ENCODE results near the gene ZNF543.
"Not testable (repeated sequence)": the region's sequence is repeated elsewhere in the genome, so short reads cannot be mapped to it uniquely, and the experiment has no call there.

ZNF543 gene

GRCh38 chr19:57320180-57321084 lies at the start of gene ZNF543:
ZNF543 (plus strand) TSS chr19:57320472; CDS start chr19:57320854, 382 bp downstream.
- DNase-seq (ENCODE audit: low read depth) = peak; percentile 88

- DNase-seq (ENCODE audit: low read depth) = no peak
Measured at GRCh38 chr19:57271280-57271679, 49.0 kb upstream of the ZNF543 start.

- DNase-seq (ENCODE audit: low read depth) = no peak
Measured at GRCh38 chr19:57273014-57273413, 47.3 kb upstream of the ZNF543 start.

- no peak for DNase-seq (ENCODE audit: low read depth)
Measured at GRCh38 chr19:57276430-57276829, 43.8 kb upstream of the ZNF543 start.

- not testable (repeated sequence) for DNase-seq (ENCODE audit: low read depth)
Measured at GRCh38 chr19:57278481-57278880, 41.8 kb upstream of the ZNF543 start.

- DNase-seq (ENCODE audit: low read depth) = peak; percentile 95
Measured at GRCh38 chr19:57279418-57280164, 40.7 kb upstream of the ZNF543 start.

- DNase-seq (ENCODE audit: low read depth) = peak; percentile 96
Measured at GRCh38 chr19:57280165-57280961, 39.9 kb upstream of the ZNF543 start, which contains the start of gene ZNF460. ZNF460 (plus strand) TSS chr19:57280485; CDS start chr19:57280807, 322 bp downstream.

GRCh38 chr19:57280962-57281400 lies 39.3 kb upstream of the ZNF543 start:
- DNase-seq (ENCODE audit: low read depth) = no peak

- DNase-seq (ENCODE audit: low read depth) = no peak
Measured at GRCh38 chr19:57282011-57282643, 38.1 kb upstream of the ZNF543 start.

GRCh38 chr19:57288373-57288772 lies 31.9 kb upstream of the ZNF543 start:
- no peak for DNase-seq (ENCODE audit: low read depth)

GRCh38 chr19:57290970-57291369 lies 29.3 kb upstream of the ZNF543 start:
- no peak for DNase-seq (ENCODE audit: low read depth)

- no peak for DNase-seq (ENCODE audit: low read depth)
Measured at GRCh38 chr19:57292547-57292946, 27.7 kb upstream of the ZNF543 start.

- no peak for DNase-seq (ENCODE audit: low read depth)
Measured at GRCh38 chr19:57293719-57294118, 26.6 kb upstream of the ZNF543 start.

GRCh38 chr19:57302020-57302465 lies 18.2 kb upstream of the ZNF543 start:
- peak; percentile 95 for DNase-seq (ENCODE audit: low read depth)

- DNase-seq (ENCODE audit: low read depth) = no peak
Measured at GRCh38 chr19:57302727-57303401, 17.4 kb upstream of the ZNF543 start.

- DNase-seq (ENCODE audit: low read depth) = no peak
Measured at GRCh38 chr19:57305056-57305455, 15.2 kb upstream of the ZNF543 start.

GRCh38 chr19:57308514-57308913 lies 11.8 kb upstream of the ZNF543 start:
- DNase-seq (ENCODE audit: low read depth) = no peak

- no peak for DNase-seq (ENCODE audit: low read depth)
Measured at GRCh38 chr19:57310792-57311191, 9.5 kb upstream of the ZNF543 start.

GRCh38 chr19:57314146-57314545 lies 6.1 kb upstream of the ZNF543 start:
- DNase-seq (ENCODE audit: low read depth) = no peak

- DNase-seq (ENCODE audit: low read depth) = no peak
Measured at GRCh38 chr19:57317503-57317902, 2.8 kb upstream of the ZNF543 start.

- no peak for DNase-seq (ENCODE audit: low read depth)
Measured at GRCh38 chr19:57319869-57320179, 448 bp upstream of the ZNF543 start.

All from fibroblast of the conjunctiva (primary cell).